Measurements from ENCODE around the gene MUC12.
"Not testable (repeated sequence)": the region's sequence is repeated elsewhere in the genome, so short reads cannot be mapped to it uniquely, and the experiment has no call there.

The MUC12 gene

DNA sequence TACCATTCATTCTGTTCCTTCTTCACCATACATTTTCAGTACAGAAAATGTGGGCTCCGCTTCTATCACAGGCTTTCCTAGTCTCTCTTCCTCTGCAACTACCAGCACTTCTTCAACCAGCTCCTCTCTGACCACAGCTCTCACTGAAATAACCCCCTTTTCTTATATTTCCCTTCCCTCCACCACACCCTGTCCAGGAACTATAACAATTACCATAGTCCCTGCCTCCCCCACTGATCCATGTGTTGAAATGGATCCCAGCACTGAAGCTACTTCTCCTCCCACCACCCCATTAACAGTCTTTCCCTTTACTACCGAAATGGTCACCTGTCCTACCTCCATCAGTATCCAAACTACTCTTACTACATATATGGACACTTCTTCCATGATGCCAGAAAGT is 9.5 kb upstream of the MUC12 start:
- DNase-seq (ENCODE audit: low read depth in 2 of 3, low spot score in 2 of 3), result no peak

DNA sequence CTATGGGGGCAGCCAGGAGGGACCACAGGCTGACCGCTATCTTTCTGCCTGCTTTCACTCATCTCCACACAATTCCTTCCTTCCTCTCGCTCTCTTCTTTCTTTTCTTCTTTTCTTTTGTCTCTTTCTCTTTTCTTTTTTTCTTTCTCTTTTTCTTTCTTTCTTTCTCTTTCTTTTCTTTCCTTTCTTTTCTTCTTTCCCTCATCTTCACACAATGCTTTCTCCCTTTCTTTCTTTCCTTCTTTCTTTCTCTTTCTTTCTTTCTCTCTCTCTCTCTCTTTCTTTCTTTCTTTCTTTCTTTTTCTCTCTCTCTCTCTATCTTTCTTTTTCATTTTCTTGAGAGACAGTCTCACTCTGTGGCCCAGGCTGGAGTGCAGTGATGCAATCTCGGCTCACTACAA is 6.8 kb upstream of the MUC12 start:
- no peak for DNase-seq (ENCODE audit: low read depth in 2 of 3, low spot score in 2 of 3)

DNA sequence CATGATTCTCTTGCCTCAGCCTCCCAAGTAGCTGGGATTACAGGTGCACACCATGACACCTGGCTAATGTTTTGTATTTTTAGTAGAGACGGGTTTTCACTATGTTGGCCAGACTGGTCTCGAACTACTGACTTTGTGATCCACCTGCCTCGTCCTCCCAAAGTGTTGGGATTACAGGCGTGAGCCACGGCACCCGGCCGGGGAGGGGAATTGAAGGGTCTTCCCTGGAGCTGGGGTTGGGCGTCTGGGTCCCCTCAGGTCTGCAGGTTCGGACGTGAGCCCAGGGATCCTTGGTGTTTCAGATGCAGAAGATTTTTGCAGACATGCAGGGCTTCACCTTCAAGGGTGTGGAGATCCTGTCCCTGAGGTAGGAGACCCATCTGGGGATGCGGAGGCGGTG is 6.0 kb upstream of the MUC12 start:
- DNase-seq (ENCODE audit: low read depth in 2 of 3, low spot score in 2 of 3), result no peak

DNA sequence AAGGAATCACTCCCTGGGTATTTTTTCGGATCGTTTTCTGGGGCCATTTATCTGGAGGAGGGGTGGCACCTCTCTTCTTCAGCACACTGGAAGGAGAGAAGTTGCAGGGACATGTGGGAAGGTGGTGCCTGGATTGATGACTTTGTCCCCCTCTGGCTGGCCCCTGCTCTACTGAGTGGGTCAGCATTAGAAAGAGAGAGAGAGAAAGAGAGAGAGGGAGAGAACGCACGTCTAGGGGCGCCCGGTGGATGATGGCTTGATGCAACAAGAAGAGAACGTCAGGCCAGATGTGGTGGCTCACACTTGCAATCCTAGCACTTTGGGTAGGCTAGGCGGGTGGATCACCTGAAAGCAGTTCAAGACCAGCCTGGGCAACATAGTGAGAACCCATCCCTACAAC is 5.5 kb upstream of the MUC12 start:
- DNase-seq (ENCODE audit: low read depth in 2 of 3, low spot score in 2 of 3), result no peak

DNA sequence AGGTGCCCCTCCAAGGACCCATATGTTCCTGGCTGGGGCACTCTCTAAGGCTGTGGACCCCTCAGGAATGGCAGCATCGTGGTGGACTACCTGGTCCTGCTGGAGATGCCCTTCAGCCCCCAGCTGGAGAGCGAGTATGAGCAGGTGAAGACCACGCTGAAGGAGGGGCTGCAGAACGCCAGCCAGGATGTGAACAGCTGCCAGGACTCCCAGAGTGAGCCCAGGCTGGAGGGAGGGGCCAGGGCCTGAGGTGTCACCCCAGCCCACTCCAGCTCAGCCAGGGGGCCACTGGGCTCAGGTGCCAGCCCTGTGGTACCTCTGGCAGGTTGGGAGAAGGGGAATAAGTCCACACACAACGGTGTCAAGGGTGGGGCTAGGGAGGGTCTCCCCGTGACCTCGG is 4.7 kb upstream of the MUC12 start:
- no peak for DNase-seq (ENCODE audit: low read depth in 2 of 3, low spot score in 2 of 3)

DNA sequence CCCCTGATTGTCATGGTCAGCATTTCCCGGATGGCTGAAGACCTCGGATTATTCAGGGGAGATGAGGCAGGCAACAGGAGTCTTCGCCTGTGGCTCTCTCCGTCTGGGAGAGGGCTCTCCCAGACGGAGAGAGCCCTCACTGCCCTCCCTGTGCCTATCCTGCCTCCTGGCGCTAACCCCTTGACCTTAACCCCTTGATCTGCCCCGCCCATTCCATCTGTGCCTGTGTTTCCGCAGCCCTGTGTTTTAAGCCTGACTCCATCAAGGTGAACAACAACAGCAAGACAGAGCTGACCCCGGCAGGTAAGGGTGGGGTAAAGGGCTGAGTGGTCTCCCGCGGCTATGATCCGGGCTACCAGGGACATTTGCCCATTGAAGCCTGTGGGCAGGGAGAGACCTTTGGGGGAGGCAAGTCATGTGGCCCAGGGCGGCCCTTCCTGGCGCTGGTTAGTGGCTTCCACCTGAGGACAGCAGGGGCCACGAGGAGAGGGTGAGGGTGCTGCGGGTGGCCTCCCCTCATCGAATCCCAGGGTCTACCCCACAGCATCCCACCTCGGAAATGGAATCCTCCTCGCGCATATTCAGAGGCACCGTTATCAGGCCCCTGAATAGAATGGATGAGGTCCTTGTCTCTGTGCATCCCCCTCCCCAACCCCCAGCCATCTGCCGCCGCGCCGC is 4.2 kb upstream of the MUC12 start:
- no peak for DNase-seq (ENCODE audit: low read depth in 2 of 3, low spot score in 2 of 3)

DNA sequence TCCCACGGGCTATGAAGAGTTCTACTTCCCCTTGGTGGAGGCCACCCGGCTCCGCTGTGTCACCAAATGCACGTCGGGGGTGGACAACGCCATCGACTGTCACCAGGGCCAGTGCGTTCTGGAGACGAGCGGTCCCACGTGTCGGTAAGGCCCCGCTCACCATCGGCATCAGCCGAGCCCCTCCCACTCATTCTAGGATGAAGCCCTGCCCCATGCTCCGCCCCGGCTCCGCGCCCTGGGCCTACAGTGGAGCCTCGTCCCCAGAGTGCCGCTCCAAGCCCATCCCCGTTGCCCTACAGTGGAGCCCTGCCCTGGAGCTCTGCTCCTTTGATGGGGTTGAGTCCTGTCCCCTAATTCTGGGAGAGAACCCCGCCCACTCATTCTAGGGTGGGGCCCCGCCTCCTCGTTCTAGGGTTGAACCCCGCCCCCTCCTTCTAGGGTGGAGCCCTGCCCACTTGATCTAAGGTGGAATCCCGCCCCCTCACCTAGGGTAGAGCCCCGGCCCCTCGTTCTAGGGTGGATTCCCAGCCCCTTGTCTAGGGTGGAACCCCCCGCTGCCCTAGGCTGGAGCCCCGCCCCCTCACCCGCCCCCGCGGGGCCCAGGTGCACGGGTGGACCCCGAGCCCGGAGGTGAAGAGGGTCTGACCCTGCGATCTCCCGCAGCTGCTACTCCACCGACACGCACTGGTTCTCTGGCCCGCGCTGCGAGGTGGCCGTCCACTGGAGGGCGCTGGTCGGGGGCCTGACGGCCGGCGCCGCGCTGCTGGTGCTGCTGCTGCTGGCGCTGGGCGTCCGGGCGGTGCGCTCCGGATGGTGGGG is 3.4 kb upstream of the MUC12 start:
- DNase-seq (ENCODE audit: low read depth in 2 of 3, low spot score in 2 of 3), result peak; percentile 63 to 87 (median 78)

DNA sequence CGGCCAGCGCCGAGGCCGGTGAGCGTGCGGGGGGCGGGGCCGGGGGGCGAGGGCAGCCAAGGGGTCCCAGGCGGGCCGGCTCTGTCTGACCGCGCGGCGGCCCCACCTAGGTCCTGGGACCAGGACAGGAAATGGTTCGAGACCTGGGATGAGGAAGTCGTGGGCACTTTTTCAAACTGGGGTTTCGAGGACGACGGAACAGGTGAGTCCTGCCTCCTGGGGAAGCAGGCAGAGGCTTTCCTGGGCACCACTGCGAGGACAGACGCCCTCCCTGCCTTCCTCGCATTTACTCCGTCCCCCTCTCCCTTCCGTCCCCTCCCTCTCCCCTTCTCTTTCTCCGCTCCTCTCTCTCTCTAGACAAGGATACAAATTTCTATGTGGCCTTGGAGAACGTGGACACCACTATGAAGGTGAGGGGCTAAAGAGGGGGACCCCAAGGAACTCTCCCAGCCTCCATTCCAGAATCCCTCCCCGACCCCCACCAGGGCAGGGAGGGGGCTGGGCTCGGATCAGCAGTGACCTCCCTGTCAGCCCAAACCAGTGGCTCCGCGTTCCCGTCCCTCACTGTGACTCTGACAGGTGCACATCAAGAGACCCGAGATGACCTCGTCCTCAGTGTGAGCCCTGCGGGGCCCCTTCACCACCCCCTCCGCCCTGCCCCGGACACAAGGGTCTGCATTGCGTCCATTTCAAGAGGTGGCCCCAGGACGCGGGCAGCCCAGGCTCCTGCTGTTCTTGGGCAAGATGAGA is 2.6 kb upstream of the MUC12 start:
- no peak for DNase-seq (ENCODE audit: low read depth in 2 of 3, low spot score in 2 of 3)

DNA sequence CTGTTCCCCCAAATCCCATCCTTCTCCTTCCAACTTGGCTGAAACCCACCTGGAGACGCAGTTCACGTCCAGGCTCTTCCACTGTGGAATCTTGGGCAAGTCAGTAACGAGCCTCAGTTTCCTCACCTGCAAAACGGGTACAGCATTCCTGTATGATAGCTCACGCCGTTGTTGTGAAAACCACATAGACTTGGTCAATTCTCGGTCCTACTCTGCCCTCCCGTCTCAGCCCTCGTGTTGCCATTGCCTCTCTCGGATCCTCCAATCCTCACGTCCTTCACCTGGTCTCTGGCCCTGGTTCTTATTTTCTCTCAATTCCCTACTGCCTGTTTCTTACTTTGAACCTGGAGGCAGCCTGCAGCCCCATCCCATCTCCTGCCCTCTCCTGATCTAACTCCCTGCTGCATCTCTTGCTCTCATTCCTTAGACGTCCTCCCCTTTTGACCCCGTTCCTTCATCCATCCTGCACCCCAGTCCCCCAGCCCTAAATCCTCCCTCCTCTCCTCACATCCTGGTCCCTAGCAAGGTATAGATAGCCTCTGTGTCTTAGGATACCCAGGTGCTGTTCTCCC is 2.0 kb upstream of the MUC12 start:
- no peak for DNase-seq (ENCODE audit: low read depth in 2 of 3, low spot score in 2 of 3)

DNA sequence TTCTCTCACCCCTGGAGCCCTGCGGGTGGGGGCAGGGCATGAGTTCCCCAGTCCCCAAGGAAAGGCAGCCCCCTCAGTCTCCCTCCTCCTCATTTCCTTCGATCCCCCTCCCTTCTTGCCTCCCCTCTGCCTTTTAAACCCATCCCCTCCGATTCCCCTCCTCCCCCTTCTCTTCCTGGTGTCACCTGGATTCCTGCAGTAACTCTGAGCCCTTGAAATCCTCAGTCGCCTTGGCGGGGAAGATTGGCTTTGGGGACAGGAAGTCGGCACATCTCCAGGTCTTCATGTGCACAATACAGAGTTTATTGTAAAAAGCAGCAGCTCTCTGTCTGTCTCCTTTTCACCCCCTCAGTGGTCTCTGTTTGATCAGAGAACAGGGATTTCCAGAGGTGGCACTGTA is 1.3 kb upstream of the MUC12 start:
- no peak for DNase-seq (ENCODE audit: low read depth in 2 of 3, low spot score in 2 of 3)

DNA sequence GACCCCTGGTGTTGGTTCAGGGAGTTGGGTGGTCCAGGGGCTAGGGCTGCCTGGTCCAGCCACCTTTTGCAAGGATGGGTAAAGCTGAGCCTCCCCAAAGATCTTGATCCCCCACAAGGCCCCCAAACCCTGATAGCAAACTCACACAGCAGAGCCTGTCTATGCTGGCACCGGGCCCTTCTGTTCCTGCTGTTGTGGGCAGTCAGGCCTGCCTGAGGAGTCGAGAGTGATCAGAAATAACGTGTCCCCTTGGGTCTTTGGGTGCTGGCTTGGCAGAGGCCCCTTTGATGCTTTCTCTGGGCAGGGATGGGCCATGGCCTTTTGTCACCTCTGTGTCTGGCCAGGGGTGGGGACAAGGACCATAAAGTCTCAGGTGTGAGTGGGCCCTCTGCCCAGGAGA is 715 bp upstream of the MUC12 start:
- no peak for DNase-seq (ENCODE audit: low read depth in 2 of 3, low spot score in 2 of 3)

DNA sequence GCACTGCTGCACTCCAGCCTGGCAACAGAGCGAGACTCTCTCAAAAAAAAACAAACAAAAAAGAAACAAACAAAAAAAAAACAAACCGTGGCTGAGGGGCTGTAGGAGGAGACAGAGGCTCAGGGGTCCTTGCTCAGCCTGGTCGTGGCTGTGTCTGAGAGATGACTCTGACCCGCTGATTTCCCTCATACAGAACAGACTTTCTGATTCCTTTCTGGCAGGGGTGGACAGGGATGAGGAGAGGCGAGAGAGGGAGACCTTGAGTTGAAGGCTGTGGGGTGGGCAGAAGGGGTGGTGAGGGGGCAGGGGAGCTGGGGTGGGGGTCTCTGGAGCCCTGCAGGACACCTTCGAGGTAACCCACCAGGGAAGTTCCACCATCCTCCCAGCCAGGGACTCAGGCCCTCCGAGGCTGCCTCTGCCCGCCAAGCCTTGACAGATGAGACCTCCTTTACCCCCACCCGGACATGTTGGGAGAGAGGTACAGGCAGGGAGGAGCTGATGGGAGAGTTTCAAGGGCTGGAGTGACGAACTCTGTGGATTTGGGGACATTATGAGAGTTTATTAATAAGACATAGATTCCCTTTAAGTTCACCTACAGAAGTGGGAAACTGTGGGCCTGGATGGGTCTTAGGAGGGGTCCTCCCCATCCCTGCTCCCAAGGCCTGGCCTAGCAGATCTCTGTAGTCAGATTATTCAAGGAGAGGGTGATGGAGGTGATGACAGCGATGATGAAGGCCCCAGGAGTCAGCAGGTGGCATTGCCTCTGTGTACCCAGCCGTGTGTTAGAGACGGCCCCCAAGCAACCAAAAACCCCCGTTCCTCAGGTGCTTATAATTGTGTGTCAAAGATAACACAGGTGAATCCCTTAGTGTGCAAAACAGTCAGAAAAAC is 2.0 kb downstream of the MUC12 start:
- no peak for DNase-seq (ENCODE audit: low read depth in 2 of 3, low spot score in 2 of 3)

DNA sequence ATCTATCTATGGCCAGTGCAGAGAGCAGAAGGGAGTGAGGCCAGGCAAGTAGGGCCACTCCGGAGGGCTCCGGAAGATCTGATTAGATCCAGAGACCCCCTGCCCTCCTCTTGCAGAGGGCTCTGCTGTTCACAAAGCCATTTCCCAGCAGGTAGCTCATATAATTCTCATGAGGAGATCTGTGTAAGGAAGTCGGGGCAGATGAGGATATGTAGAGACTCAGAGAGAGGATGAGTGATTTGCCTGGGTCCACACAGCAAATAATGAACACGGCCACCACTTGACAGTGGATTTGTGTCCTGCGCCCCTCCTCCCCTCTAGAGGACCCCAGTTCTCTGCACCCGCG is 2.6 kb downstream of the MUC12 start:
- DNase-seq (ENCODE audit: low read depth in 2 of 3, low spot score in 2 of 3), result no peak

DNA sequence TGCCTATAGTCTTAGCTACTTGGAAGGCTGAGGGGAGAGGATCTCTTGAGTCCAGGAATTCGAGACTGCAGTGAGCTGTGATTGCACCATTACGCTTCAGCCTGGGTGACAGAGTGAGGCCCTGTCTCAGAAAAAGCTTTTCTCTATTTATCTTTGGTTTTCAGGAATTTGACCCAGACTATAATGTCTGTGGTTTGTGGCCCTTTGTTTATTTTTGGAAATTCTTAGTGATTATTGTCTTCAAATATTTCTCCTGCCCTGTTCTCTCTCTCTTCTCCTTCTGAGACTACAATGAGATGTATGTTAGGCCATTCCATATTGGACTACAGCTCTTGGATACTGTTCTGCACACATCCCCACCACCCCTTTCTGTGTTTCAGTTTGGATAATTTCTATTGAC is 4.7 kb downstream of the MUC12 start:
- DNase-seq (ENCODE audit: low read depth in 2 of 3, low spot score in 2 of 3), result no peak

DNA sequence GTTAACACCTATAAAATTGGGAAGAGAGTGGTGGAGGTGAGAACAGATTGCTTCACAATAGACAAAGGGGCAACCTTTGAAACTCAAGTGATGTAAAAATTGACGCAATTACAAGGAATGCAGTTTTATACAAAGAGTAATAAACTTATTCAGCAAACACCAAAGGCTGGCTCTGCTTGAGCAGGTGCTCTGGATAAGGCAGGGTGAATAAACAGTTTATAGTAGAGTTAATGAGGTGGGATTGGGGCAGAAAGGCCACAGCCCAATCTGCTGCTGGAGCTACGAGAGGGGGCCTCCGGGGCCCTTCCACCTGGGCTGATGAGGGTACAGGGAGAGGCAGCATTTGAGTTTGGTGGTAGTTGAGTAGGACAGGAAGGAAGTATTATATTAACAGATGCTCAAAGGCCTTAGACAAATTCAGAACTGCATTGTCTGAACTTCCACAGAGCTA is 6.0 kb downstream of the MUC12 start:
- DNase-seq (ENCODE audit: low read depth in 2 of 3, low spot score in 2 of 3), result no peak

DNA sequence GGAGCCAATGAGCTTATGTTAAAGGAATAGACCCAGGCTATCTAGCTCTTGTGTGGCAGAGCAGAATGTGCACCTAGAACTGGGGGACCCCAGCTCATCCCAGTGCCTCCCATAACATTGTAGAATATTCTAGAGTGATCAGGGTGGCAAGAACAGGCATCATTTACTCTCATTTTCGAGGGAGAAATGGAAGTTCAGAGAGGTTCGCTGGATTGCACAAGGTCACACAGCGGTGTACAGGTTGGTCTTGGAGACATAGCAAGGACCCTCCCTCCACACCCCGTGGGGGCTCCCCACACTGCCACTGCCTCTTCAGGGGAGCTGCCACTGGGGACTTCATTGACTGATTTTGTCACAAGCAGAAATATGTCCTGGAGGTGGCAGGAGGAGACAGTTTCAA is 8.9 kb downstream of the MUC12 start:
- DNase-seq (ENCODE audit: low read depth in 2 of 3, low spot score in 2 of 3), result no peak

DNA sequence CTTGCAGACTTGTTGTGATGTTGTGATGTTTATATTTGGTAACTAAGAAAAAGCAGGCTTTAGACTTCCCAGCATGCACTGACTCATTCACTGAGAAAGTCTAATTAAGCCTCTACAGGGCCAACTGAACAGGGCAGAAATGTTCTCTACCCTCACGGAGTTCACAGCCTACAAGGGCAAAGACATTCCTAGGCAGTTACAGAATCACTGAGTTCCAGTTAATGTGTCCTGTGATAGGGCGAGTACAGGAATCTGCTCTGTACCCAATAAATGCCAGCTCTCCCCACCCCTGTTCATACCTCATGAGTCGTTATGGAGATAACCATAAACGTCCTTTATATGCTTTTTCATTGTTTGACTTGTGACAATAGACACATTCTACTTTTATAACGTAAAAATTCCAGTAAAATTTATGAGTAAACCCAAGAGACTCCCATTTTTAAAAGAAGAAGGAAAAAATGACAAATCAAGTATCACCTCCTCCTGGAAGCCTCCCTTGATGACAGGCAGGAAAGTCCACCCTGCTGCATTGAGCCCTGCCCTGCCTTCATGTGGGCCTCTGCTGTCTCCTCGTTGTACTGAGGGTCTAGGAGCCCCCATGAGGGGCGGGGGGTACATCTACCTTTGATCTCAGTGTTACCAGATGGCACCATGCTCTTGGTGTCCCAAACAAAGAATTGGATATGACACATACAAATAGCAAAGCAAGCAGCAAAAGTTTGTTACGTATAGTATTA is 14.3 kb downstream of the MUC12 start:
- no peak for DNase-seq (ENCODE audit: low read depth in 2 of 3, low spot score in 2 of 3)

DNA sequence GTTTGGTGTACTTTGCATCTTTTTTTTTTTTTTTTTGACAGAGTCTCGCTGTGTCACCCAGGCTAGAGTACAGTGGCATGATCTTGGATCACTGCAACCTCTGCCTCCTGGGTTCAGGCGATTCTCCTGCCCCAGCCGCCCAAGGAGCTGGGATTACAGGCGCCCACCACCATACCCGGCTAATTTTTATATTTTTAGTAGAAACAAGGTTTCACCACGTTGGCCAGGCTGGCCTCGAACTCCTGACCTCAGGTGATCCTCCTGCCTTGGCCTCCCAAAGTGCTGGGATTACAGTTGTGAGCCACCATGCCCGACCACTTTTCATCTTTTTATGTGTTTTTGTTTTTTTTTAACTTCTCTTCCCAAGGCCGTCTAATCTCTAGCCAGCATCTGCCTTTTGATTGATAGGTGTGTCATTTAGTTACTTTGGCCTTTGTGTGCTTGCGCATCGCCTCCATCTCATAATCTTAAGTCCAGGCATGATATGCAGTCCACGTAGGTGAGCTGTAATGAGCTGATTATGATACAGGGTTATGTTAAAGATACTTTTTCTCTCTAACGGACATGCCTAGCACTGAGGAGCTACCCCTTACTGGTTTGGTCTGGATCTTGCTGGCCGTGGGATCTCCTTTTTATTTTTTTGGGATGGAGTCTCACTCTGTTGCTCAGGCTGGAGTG is 15.0 kb downstream of the MUC12 start:
- not testable (repeated sequence) for DNase-seq (ENCODE audit: low read depth in 2 of 3, low spot score in 2 of 3)

DNA sequence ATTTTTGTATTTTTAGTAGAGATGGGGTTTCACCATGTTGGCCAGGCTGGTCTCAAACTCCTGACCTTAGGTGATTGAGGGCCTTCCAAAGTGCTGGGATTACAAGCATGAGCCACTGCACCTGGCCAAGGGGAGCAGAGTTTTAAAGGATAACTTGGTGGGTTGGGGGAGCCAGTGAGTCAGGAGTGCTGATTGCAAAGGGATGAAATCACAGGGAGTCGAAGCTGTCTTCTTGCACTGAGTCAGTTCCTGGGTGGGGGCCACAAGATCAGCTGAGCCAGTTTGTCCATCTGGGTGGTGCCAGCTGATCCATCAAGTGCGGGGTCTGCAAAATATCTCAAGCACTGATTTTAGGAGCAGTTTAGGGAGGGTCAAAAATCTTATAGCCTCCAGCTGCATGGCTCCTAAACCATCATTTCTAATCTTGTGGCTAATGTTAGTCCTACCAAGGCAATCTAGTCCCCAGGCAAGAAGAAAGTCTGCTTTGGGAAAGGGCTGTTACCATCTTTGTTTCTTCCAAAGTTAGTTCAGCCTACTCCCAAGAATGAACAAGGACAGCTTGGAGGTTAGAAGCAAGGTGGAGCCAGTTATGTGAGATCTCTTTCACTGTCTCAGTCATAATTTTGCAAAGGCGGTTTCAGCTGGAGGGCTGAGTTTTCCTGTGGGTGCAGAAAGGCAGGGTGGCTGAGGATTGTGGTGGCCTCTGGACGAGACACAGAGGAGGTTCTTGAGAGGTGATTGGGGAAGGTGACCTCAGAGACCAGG is 15.8 kb downstream of the MUC12 start:
- not testable (repeated sequence) for DNase-seq (ENCODE audit: low read depth in 2 of 3, low spot score in 2 of 3)
